ENCODE measurements around the gene CRY2. TPM values are rescaled to one million over a fixed set of nuclear protein-coding genes. Genes with fewer than 3 reads are reported as not detected.

CRY2 gene
- total and polyA plus RNA-seq, 2 of the 8 experiments (the other 6 are each of a cell fraction or from before 2014, with no cell fraction given), result 8.0 to 9.4 TPM

GRCh38 chr11:45892856-45893255, 45.6 kb downstream of the CRY2 start:
- H3K56ac ChIP-seq (replicated peaks; ENCODE audit: insufficient read length, low read depth, low read length), result no peak overlapping the region
- H3K4me3 ChIP-seq (ENCODE audit: extremely low read depth in 1 of 4, insufficient read depth in 2 of 4, low read depth in 3 of 4, low read length in 4 of 4), result no peak overlapping the region
- H4K91ac ChIP-seq (replicated peaks; ENCODE audit: insufficient read length, low read length), result no peak overlapping the region
- H2BK5ac ChIP-seq (ENCODE audit: low read depth, low read length), result peak overlapping the region; percentile 66; the same call in 1 of the 2 replicates
- no peak overlapping the region for H4K8ac ChIP-seq (ENCODE audit: extremely low read depth, insufficient read depth, low read length)
- no peaks in the 10 kb centered on the region; a peak in 1 of 4 replicates for H3K79me2 ChIP-seq (ENCODE audit: control insufficient read depth in 1 of 2, insufficient read depth in 2 of 2, low read length in 2 of 2)
- peaks cover 0 to 9% of the 10 kb centered on the region in 2 experiments for H4K20me1 ChIP-seq (replicated peaks in 1 of 2; ENCODE audit: control insufficient read depth in 1 of 2, insufficient read depth in 2 of 2, low read length in 2 of 2)
- FAIRE-seq, result no peak
- no peak overlapping the region for H2BK12ac ChIP-seq (ENCODE audit: low read depth, low read length)
- no peak overlapping the region for H2AFZ ChIP-seq (ENCODE audit: low read length)
- H2AK5ac ChIP-seq (ENCODE audit: low read depth, low read length), result no peak overlapping the region
- ChIA-PET CTCF (ENCODE audit: partially characterized antibody) (interaction anchor here (0.8 to 7.7 kb wide), 8 partner anchors 9 to 114 kb away, joined by 3 to 69 read pairs (median 4); partner anchors contain the start of gene CRY2), POLR2A (ENCODE audit: partially characterized antibody) (interaction anchor here (0.8 to 1.2 kb wide), 2 partner anchors 8 to 10 kb away, joined by 3 read pairs; no protein-coding TSS in a partner anchor)
- no peak for DNase-seq (ENCODE audit: low read depth in 1 of 2, low spot score in 2 of 2)
- no peak overlapping the region for H3K14ac ChIP-seq (ENCODE audit: insufficient read length)
- no peaks in the 10 kb centered on the region for H3K9me3 ChIP-seq (ENCODE audit: insufficient read depth in 2 of 2, low read depth in 1 of 2, low read length in 1 of 2)
- H3K23ac ChIP-seq (ENCODE audit: insufficient read length), result no peak overlapping the region
- no peaks in the 10 kb centered on the region; the same call in 1 of the 2 replicates for H3K79me1 ChIP-seq (ENCODE audit: low read depth, low read length)
- H3K4me2 ChIP-seq (ENCODE audit: insufficient read depth in 1 of 2, low read depth in 2 of 2, low read length in 2 of 2), result no peak overlapping the region
- 0 out of 7 replicates have a peak overlapping the region, but pooled peaks of 1 of the 4 experiments have one; percentile 12 for H3K9ac ChIP-seq (replicated peaks in 1 of 4; ENCODE audit: extremely low read depth in 1 of 4, low read depth in 3 of 4, low read length in 3 of 4)
- no peaks in the 10 kb centered on the region for H3K23me2 ChIP-seq (ENCODE audit: low read depth, low read length)
- H2BK20ac ChIP-seq (ENCODE audit: low read length), result no peak overlapping the region
- 0 out of 2 replicates have a peak overlapping the region, but pooled peaks have one; percentile 34 for H3K27ac ChIP-seq (ENCODE audit: low read depth, low read length)
- H3K4me1 ChIP-seq (replicated peaks in 1 of 4; ENCODE audit: control insufficient read depth in 3 of 4, insufficient read depth in 4 of 4, low read length in 3 of 4), result peaks cover 0 to 18% (median 15%) of the 10 kb centered on the region in 4 experiments; a peak in 6 of 7 replicates
- H2BK15ac ChIP-seq (ENCODE audit: low read length), result 0 out of 2 replicates have a peak overlapping the region, but pooled peaks have one; percentile 61
- no peaks in the 10 kb centered on the region for H3K36me3 ChIP-seq (ENCODE audit: control insufficient read depth in 2 of 4, insufficient read depth in 4 of 4, low read length in 3 of 4)
- WGBS, 2 experiments (ENCODE audit: extremely low coverage in 1 of 2, insufficient coverage in 1 of 2, insufficient read length in 1 of 2, insufficient replicate concordance in 2 of 2, low coverage in 1 of 2, low lambda C conversion rate in 2 of 2, missing lambda C conversion rate in 1 of 2), result 80% methylated on average over 5 of the region's 5 CpGs; no CpG with 5 or more reads in 1 of the 2 experiments
- H2BK120ac ChIP-seq (replicated peaks; ENCODE audit: low read depth, low read length), result no peak overlapping the region
- H4K5ac ChIP-seq (ENCODE audit: insufficient read length, low read depth, low read length), result no peak overlapping the region
- peak overlapping the region; percentile 19; the same call in 1 of the 2 replicates for H3K18ac ChIP-seq (ENCODE audit: extremely low read depth, low read length)
- no peaks in the 10 kb centered on the region for H3K27me3 ChIP-seq (replicated peaks in 1 of 4; ENCODE audit: control insufficient read depth in 3 of 4, extremely low read depth in 1 of 4, insufficient read depth in 3 of 4, low read length in 3 of 4)
- H3K4ac ChIP-seq (replicated peaks; ENCODE audit: insufficient read length, low read depth, low read length), result no peak overlapping the region
- TF ChIP-seq KDM1A (IDR thresholded peaks at IDR 0.05; ENCODE audit: borderline replicate concordance, low read length) (no peak), CHD1 (IDR thresholded peaks at IDR 0.05; ENCODE audit: low read depth, low read length) (no peak), ATF2 (IDR thresholded peaks at IDR 0.05; ENCODE audit: low read length) (no peak), GTF2F1 (IDR thresholded peaks at IDR 0.05; ENCODE audit: borderline replicate concordance, low read depth, low read length) (no peak), YY1 (IDR thresholded peaks at IDR 0.05; ENCODE audit: low read depth, low read length) (no peak), EZH2 (IDR thresholded peaks at IDR 0.05; ENCODE audit: low read depth, low read length, severe bottlenecking) (no peak), SP4 (IDR thresholded peaks at IDR 0.05; ENCODE audit: low read length) (no peak), FOSL1 (IDR thresholded peaks at IDR 0.05; ENCODE audit: insufficient read depth, low read depth, low read length) (no peak), SIRT6 (IDR thresholded peaks at IDR 0.05; ENCODE audit: low read length) (no peak), POU5F1 (IDR thresholded peaks at IDR 0.05; ENCODE audit: low read depth, low read length) (no peak), BRCA1 (IDR thresholded peaks at IDR 0.05; ENCODE audit: low read depth, low read length) (no peak), RXRA (IDR thresholded peaks at IDR 0.05; ENCODE audit: insufficient read depth, low read depth, low read length) (no peak), TEAD4 (IDR thresholded peaks at IDR 0.05; ENCODE audit: low read depth, low read length) (no peak)

Data from H1 (cell line).